Upper lobe of left lung (tissue), 6 donors: Measurements from ENCODE around the gene LCMT1. TPM values are rescaled to one million over a fixed set of nuclear protein-coding genes. Genes with fewer than 3 reads are reported as not detected.

ENCODE experiments used
- ATAC-seq, 2 donors: fragments of 200-7000 bp; cut with Tn5 transposase; one replicate each; pipeline ENCODE4 v1.9.1; 2022; ENCODE audit warnings: mild to moderate bottlenecking in 2 of 2, moderate library complexity in 2 of 2; ENCODE audit not compliant: low FRiP score in 2 of 2
- DNase-seq, 2 donors: peaks; one replicate each; pipeline ENCODE4 v3.0.0-alpha.2; 2019 to 2020
- H3K27ac ChIP-seq, 4 donors: fragments of 200-600 bp; sonication (generic); one replicate each; pipeline ENCODE4 v1.5.1; 2016 to 2019
- H3K27me3 ChIP-seq, 4 donors: fragments of 200-600 bp; sonication (generic); one replicate each; pipeline ENCODE4 v1.5.1; 2017 to 2019
- H3K36me3 ChIP-seq, 4 donors: fragments of 200-600 bp; sonication (generic); one replicate each; pipeline ENCODE4 v1.5.1; 2016 to 2019
- H3K4me1 ChIP-seq, 4 donors: fragments of 200-600 bp; sonication (generic); one replicate each; pipeline ENCODE4 v1.5.1; 2018 to 2019
- H3K4me3 ChIP-seq, 4 donors: fragments of 200-600 bp; sonication (generic); one replicate each; pipeline ENCODE4 v1.5.1; 2017 to 2019; ENCODE audit warnings: mild to moderate bottlenecking in 2 of 4, moderate library complexity in 1 of 4
- H3K9me3 ChIP-seq, 4 donors: fragments of 200-600 bp; sonication (generic); one replicate each; pipeline ENCODE4 v1.5.1; 2018 to 2019
- CTCF ChIP-seq, 6 experiments: fragments of 450-650 bp in 4 of 6; fragments of 200-600 bp in 2 of 6; sonication (generic) in 2 of 6; IDR thresholded peaks; one replicate each; pipeline ENCODE4 v1.5.1; 2016 to 2019; ENCODE audit warnings: antibody characterized with exemption in 6 of 6
- EP300 ChIP-seq, 4 donors: sonication (generic); formaldehyde crosslinking; IDR thresholded peaks; one replicate each; pipeline ENCODE4 v1.5.1; 2017; ENCODE audit warnings: antibody characterized with exemption in 4 of 4, control low read depth in 2 of 4
- POLR2A ChIP-seq, 4 donors: fragments of 450-650 bp; IDR thresholded peaks; one replicate each; pipeline ENCODE4 v1.5.1; 2016 to 2017; ENCODE audit warnings: antibody characterized with exemption in 4 of 4, mild to moderate bottlenecking in 2 of 4
- POLR2AphosphoS5 ChIP-seq, 2 donors: sonication (generic); formaldehyde crosslinking; IDR thresholded peaks; one replicate each; pipeline ENCODE4 v1.5.1; 2017; ENCODE audit warnings: antibody characterized with exemption in 2 of 2
- WGBS, 2 donors: methylation state at CpG; one replicate each; pipeline ENCODE4 v1.1.5; 2017 to 2018; 5-methylcytosine and 5-hydroxymethylcytosine counted together
- small RNA-seq, 4 donors: library from RNA; depleted of rRNA; stranded (forward); fragments of <200 nt; gene quantifications; one replicate each; pipeline ENCODE3, GENCODE V24; 2016
- total RNA-seq, 6 donors: library from RNA; depleted of rRNA in 4 of 6; stranded (reverse); fragments of >200 nt in 4 of 6; gene quantifications; one replicate each; pipeline versions ENCODE4 v1.1.0 to v1.2.1, GENCODE V29; 2016 to 2021
- donor health status: DM: no; HTN: no; CAD: no; lungs with moderate emphysema.
- donor health status: DM: no; HTN: yes; CAD: no; lungs with severe emphysema.

Gene LCMT1
- total RNA-seq, 6 donors from 2014 or later: 20.8 to 37.8 (median 31.7) TPM

GRCh38 chr16:25222959-25223358, 111.4 kb downstream of the LCMT1 start:
- peaks cover 0 to 7% (median 2%) of the 10 kb centered on the region in 4 donors for H3K4me1 ChIP-seq
- no peak for TF ChIP-seq POLR2AphosphoS5 (IDR thresholded peaks at IDR 0.05)
- no peak for TF ChIP-seq EP300 (IDR thresholded peaks at IDR 0.05)
- TF ChIP-seq CTCF (IDR thresholded peaks at IDR 0.05): no peak
- no peak for TF ChIP-seq POLR2A (IDR thresholded peaks at IDR 0.05)
- H3K27me3 ChIP-seq: no peaks in the 10 kb centered on the region
- WGBS, 2 donors: 85% methylated on average over 7 to 8 of the region's 8 CpGs
- DNase-seq (no peak), ATAC-seq (no peak)
- no peaks in the 10 kb centered on the region for H3K36me3 ChIP-seq
- H3K27ac ChIP-seq: no peak overlapping the region
- no peaks in the 10 kb centered on the region for H3K9me3 ChIP-seq
- no peak overlapping the region for H3K4me3 ChIP-seq

- WGBS, 2 donors: 87 to 98% methylated on average over 6 of the region's 6 CpGs
- no peak for TF ChIP-seq POLR2AphosphoS5 (IDR thresholded peaks at IDR 0.05)
- no peak for TF ChIP-seq POLR2A (IDR thresholded peaks at IDR 0.05)
- TF ChIP-seq CTCF (IDR thresholded peaks at IDR 0.05): no peak
- no peak for TF ChIP-seq EP300 (IDR thresholded peaks at IDR 0.05)
- H3K9me3 ChIP-seq: no peaks in the 10 kb centered on the region
- H3K4me1 ChIP-seq: peaks cover 0 to 7% (median 2%) of the 10 kb centered on the region in 4 donors
- no peak overlapping the region for H3K4me3 ChIP-seq
- H3K27me3 ChIP-seq: no peaks in the 10 kb centered on the region
- DNase-seq (no peak), ATAC-seq (no peak)
- no peak overlapping the region for H3K27ac ChIP-seq
- no peaks in the 10 kb centered on the region for H3K36me3 ChIP-seq
These were observed 112.4 kb downstream of the LCMT1 start for GRCh38 chr16:25223964-25224363.

GRCh38 chr16:25224731-25225319, 113.3 kb downstream of the LCMT1 start:
- no peaks in the 10 kb centered on the region for H3K27me3 ChIP-seq
- no peak overlapping the region for H3K4me3 ChIP-seq
- H3K4me1 ChIP-seq: peaks cover 0 to 7% (median 2%) of the 10 kb centered on the region in 4 donors
- TF ChIP-seq POLR2AphosphoS5 (IDR thresholded peaks at IDR 0.05): no peak
- TF ChIP-seq POLR2A (IDR thresholded peaks at IDR 0.05): no peak
- no peak for TF ChIP-seq EP300 (IDR thresholded peaks at IDR 0.05)
- TF ChIP-seq CTCF (IDR thresholded peaks at IDR 0.05): no peak
- no peaks in the 10 kb centered on the region for H3K9me3 ChIP-seq
- no peak for DNase-seq
- H3K27ac ChIP-seq: no peak overlapping the region
- no peak for ATAC-seq
- H3K36me3 ChIP-seq: no peaks in the 10 kb centered on the region
- WGBS, 2 donors: 83 to 89% methylated on average over 7 of the region's 7 CpGs

Small RNA genes within 50 kb of the gene (small RNA-seq; reads per million reads assigned to genes)
- gene RN7SL557P: 0 reads per million in 4 donors

Other genes with a start within 250 kb of the LCMT1 start
- 10 to 100 TPM; 45.1 to 86.6 (median 54.6) TPM for gene ARHGAP17, start 96.4 kb upstream of the LCMT1 start, total RNA-seq
- gene AQP8, start 105.2 kb downstream of the LCMT1 start, total RNA-seq: under 1 TPM in 2 of 6 donors, not detected in 4; 0.20 to 0.61 TPM
- gene ZKSCAN2, start 146.1 kb downstream of the LCMT1 start, total RNA-seq: 1 to 10 TPM in 5 of 6 donors, under 1 TPM in 1; 0.67 to 6.8 (median 4.5) TPM